HepG2 (cell line): ENCODE data around the gene SEMA5B. TPM values are rescaled to one million over a fixed set of nuclear protein-coding genes. Genes with fewer than 3 reads are reported as not detected.

Source experiments
- ATAC-seq: fragments of 200-7000 bp; cut with Tn5 transposase; 3 replicates; pipeline ENCODE4 v1.9.1; 2020; ENCODE audit warnings: mild to moderate bottlenecking, moderate library complexity
- BruUV-seq: library from RNA; stranded (reverse); fragments of 400-500 nt; replicated peaks from 2 replicates; lab custom pipeline; 2021; lab: Mats Ljungman, UMichigan
- CTCF ChIA-PET: fragments of 300-600 bp; formaldehyde crosslinking; extraction: SDS; loops from one replicate; lab custom pipeline; 2021; ENCODE audit warnings: low total read pairs, inconsistent platforms, low intra/inter-chr PET ratio; lab: Yijun Ruan, JAX
- POLR2A ChIA-PET: fragments of 350-600 bp; sonication (Branson Sonifier 250); formaldehyde crosslinking; loops from one replicate; lab custom pipeline; 2020; ENCODE audit warnings: antibody characterized with exemption, inconsistent platforms; lab: Yijun Ruan, JAX
- DNase-seq: peaks from one replicate; pipeline ENCODE4 v3.0.0-alpha.2; 2015; ENCODE audit warnings: low spot score
- FAIRE-seq: peaks from 3 replicates; lab custom pipeline; 2011; peaks lifted over from hg19 to GRCh38; lab: Jason Lieb, UNC
- H2AFZ ChIP-seq: one replicate; pipeline ENCODE4 v1.6.1; 2011; ENCODE audit warnings: low read length, inconsistent platforms
- H3K27ac ChIP-seq: fragments of 300-600 bp; 3 replicates; pipeline ENCODE4 v1.8.0; 2011; ENCODE audit warnings: mixed run types, mild to moderate bottlenecking, mixed read lengths, low read length, inconsistent platforms; ENCODE audit not compliant: insufficient read depth; ENCODE audit errors: extremely low read length
- H3K27me3 ChIP-seq, 2 experiments: fragments of 200-600 bp in 1 of 2; 2 replicates in 1 of 2; 3 replicates in 1 of 2; pipeline versions ENCODE4 v1.6.0 to v1.8.0; 2011; ENCODE audit warnings: low read length in 2 of 2, mild to moderate bottlenecking in 2 of 2, moderate library complexity in 2 of 2, inconsistent platforms in 1 of 2; ENCODE audit not compliant: insufficient read depth in 2 of 2, control insufficient read depth in 1 of 2
- H3K36me3 ChIP-seq, 2 experiments: fragments of 200-600 bp in 1 of 2; replicated peaks in 1 of 2; 2 replicates in 1 of 2; 3 replicates in 1 of 2; pipeline versions ENCODE4 v1.5.1 to v1.8.0; 2011; ENCODE audit warnings: low read length in 2 of 2, inconsistent platforms in 1 of 2; ENCODE audit not compliant: insufficient read depth in 2 of 2, control insufficient read depth in 1 of 2
- H3K4me1 ChIP-seq: 2 replicates; pipeline ENCODE4 v1.5.1; 2012; ENCODE audit warnings: low read length, inconsistent platforms; ENCODE audit not compliant: insufficient read depth
- H3K4me2 ChIP-seq: 2 replicates; pipeline ENCODE4 v1.6.0; 2011; ENCODE audit warnings: low read depth, low read length, inconsistent platforms
- H3K4me3 ChIP-seq, 3 experiments: fragments of 200-600 bp in 1 of 3; sonication (generic), shearing (Covaris generic) in 1 of 3; replicated peaks in 1 of 3; 2 replicates each; pipeline ENCODE4 v1.5.1; 2011 to 2016; ENCODE audit warnings: low read length in 3 of 3, inconsistent platforms in 2 of 3, low read depth in 2 of 3, mild to moderate bottlenecking in 2 of 3, control low read depth in 1 of 3, mixed read lengths in 1 of 3; ENCODE audit not compliant: insufficient read depth in 1 of 3
- H3K79me2 ChIP-seq: one replicate; pipeline ENCODE4 v1.6.1; 2011; ENCODE audit warnings: low read length, inconsistent platforms; ENCODE audit not compliant: insufficient read depth
- H3K9ac ChIP-seq: 2 replicates; pipeline ENCODE4 v1.6.0; 2011; ENCODE audit warnings: mild to moderate bottlenecking, low read depth, low read length, inconsistent platforms; ENCODE audit not compliant: insufficient read depth
- H3K9me3 ChIP-seq: 2 replicates; pipeline ENCODE4 v1.5.1; 2012; ENCODE audit warnings: mild to moderate bottlenecking, low read length
- H4K20me1 ChIP-seq: 2 replicates; pipeline ENCODE4 v1.6.0; 2011; ENCODE audit warnings: inconsistent platforms, mild to moderate bottlenecking, low read length, moderate library complexity; ENCODE audit not compliant: insufficient read depth
- CEBPG ChIP-seq: IDR thresholded peaks from 2 replicates; pipeline ENCODE4 v1.6.1; 2016
- KDM2A ChIP-seq: sonication (generic); formaldehyde crosslinking; IDR thresholded peaks from 2 replicates; pipeline ENCODE4 v1.4.0; 2020; ENCODE audit warnings: low read depth, missing genetic modification reagents, borderline replicate concordance
- PTBP1 ChIP-seq: fragments of 200-400 bp; formaldehyde crosslinking; IDR thresholded peaks from 2 replicates; pipeline ENCODE4 v1.6.1; 2018; ENCODE audit warnings: low read length, low read depth; ENCODE audit not compliant: poor library complexity, severe bottlenecking
- THYN1 ChIP-seq: sonication (generic); formaldehyde crosslinking; IDR thresholded peaks from 2 replicates; pipeline ENCODE4 v1.8.1; 2023; ENCODE audit warnings: low read depth, mild to moderate bottlenecking, moderate library complexity, missing genetic modification reagents, borderline replicate concordance
- whole genome bisulfite sequencing: methylation state at CpG from one replicate; pipeline ENCODE4 v1.1.6; 2017; ENCODE audit warnings: low lambda C conversion rate; 5-methylcytosine and 5-hydroxymethylcytosine counted together
- in situ Hi-C: cut with HindIII; loops from 2 replicates; pipeline ENCODE4 v1.10.0; 2017; ENCODE audit warnings: low pct_unique_long_range_greater_than_20kb; ENCODE audit not compliant: extremely low pct_ligation_motif_present
- intact Hi-C: fragments of 100-400 bp; cut with micrococcal nuclease; formaldehyde crosslinking; loops from one replicate; pipeline ENCODE4 v1.10.0; 2022; ENCODE audit not compliant: unreplicated experiment
- polyA plus RNA-seq, 8 experiments: library from polyadenylated mRNA; depleted of rRNA in 3 of 8; stranded (reverse) in 7 of 8; unstranded in 1 of 8; fragments of >200 nt; fragmentation: Illumina TruSeq in 4 of 8; extraction: Trizol in 4 of 8; gene quantifications; 2 replicates each; pipeline versions ENCODE4 v1.2.1 to v1.2.3, GENCODE V29; 2011 to 2016; ENCODE audit warnings: low read depth in 4 of 8, missing spikeins in 1 of 8, mixed read lengths in 1 of 8; ENCODE audit not compliant: insufficient read depth in 1 of 8
- total RNA-seq, 5 experiments: library from RNA; depleted of rRNA; stranded (reverse); fragments of >200 nt; fragmentation: Illumina TruSeq; extraction: Trizol; gene quantifications; 2 replicates each; pipeline ENCODE4 v1.2.3, GENCODE V29; 2016; ENCODE audit warnings: low read depth in 1 of 5
- TF ChIP-seq, protein P1 (sequence below): sonication (generic); formaldehyde crosslinking; IDR thresholded peaks from 2 replicates; pipeline ENCODE4 v1.4.0; 2020; ENCODE audit warnings: low read depth, mild to moderate bottlenecking, missing genetic modification reagents
- TF ChIP-seq, protein P2 (sequence below): sonication (generic); formaldehyde crosslinking; IDR thresholded peaks from 2 replicates; pipeline ENCODE4 v1.4.0; 2020; ENCODE audit warnings: missing genetic modification reagents

Gene SEMA5B
- total and polyA plus RNA-seq, 2 of the 13 experiments (the other 11 are each of a cell fraction or from before 2014, with no cell fraction given) = not detected

DNA sequence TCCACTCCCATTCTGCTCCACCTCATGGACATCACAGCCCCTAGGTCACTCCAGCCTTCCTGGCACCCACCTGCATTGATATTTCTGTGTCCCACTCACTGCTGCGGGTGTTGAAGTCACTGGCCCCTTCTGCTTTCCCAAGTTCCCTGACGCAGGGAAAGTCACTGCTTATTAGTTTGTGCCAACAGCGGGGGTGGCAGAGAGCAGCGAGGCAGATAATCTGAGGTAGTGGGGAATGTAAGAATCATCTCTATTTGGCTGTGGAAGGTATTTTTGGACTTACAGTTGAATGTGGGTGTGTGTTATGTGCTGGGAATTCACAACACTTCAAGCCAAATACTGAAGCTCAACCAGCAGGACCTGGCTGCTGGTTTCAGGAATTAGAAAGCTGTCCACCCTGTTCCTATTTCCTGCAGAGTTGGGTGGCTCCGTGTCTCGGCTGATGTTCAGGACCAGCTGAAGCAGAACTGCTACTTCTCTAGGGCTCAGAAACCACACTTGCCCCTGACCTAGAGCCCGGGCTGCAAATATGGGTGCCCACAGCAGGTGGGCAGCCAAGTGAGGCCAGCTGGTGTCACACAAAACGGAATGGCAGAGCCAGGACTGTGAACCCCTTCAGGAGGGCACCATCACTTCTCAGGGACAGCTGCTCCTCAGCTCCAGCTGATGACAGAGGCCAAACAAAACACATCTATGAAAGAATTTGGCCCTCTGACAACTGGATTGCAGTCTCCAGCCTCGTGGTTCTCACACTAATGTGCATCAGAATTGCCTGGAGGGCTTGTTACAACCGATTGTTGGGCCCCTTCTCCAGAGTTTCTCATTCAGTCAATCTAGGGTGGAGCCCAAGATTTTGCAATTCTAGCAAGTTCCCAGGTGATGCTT is 57.7 kb downstream of the SEMA5B start:
- H3K4me2 ChIP-seq = no peak overlapping the region
- intact Hi-C loops = no loop called here
- POLR2A ChIA-PET = no interaction called here

More for the DNA sequence above, 57.7 kb downstream of the SEMA5B start:
- CTCF ChIA-PET = no interaction called here
- Histone ChIP-seq H3K27me3 (peaks cover 8 to 50% of the 10 kb centered on the region in 2 experiments; a peak in 4 of 5 replicates), H3K79me2 (no peaks in the 10 kb centered on the region), H3K4me1 (no peaks in the 10 kb centered on the region), H4K20me1 (no peaks in the 10 kb centered on the region), H3K36me3 (no peaks in the 10 kb centered on the region), H3K9ac (no peak overlapping the region), H3K4me3 (no peak overlapping the region), H2AFZ (no peak overlapping the region), H3K27ac (no peak overlapping the region), H3K9me3 (no peaks in the 10 kb centered on the region)
- TF ChIP-seq, protein P1, sequence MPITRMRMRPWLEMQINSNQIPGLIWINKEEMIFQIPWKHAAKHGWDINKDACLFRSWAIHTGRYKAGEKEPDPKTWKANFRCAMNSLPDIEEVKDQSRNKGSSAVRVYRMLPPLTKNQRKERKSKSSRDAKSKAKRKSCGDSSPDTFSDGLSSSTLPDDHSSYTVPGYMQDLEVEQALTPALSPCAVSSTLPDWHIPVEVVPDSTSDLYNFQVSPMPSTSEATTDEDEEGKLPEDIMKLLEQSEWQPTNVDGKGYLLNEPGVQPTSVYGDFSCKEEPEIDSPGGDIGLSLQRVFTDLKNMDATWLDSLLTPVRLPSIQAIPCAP (CRISPR knock-in tag) = no peak
- no peak for TF ChIP-seq CEBPG (CRISPR knock-in tag)
- no peak for TF ChIP-seq PTBP1
- TF ChIP-seq KDM2A (CRISPR knock-in tag) = no peak
- TF ChIP-seq, protein P2, sequence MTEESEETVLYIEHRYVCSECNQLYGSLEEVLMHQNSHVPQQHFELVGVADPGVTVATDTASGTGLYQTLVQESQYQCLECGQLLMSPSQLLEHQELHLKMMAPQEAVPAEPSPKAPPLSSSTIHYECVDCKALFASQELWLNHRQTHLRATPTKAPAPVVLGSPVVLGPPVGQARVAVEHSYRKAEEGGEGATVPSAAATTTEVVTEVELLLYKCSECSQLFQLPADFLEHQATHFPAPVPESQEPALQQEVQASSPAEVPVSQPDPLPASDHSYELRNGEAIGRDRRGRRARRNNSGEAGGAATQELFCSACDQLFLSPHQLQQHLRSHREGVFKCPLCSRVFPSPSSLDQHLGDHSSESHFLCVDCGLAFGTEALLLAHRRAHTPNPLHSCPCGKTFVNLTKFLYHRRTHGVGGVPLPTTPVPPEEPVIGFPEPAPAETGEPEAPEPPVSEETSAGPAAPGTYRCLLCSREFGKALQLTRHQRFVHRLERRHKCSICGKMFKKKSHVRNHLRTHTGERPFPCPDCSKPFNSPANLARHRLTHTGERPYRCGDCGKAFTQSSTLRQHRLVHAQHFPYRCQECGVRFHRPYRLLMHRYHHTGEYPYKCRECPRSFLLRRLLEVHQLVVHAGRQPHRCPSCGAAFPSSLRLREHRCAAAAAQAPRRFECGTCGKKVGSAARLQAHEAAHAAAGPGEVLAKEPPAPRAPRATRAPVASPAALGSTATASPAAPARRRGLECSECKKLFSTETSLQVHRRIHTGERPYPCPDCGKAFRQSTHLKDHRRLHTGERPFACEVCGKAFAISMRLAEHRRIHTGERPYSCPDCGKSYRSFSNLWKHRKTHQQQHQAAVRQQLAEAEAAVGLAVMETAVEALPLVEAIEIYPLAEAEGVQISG (CRISPR knock-in tag) = no peak
- no peak for TF ChIP-seq THYN1
- no peak for DNase-seq
- in situ Hi-C loops = no loop called here
- WGBS = 29% methylated on average over 6 of the region's 10 CpGs
- ATAC-seq = no peak
- no TSS peak for BruUV-seq
- no peak for FAIRE-seq
